ENCODE data around the gene HAUS2. TPM values are rescaled to one million over a fixed set of nuclear protein-coding genes. Genes with fewer than 3 reads are reported as not detected.

HAUS2 gene
- total RNA-seq, 1 experiment from 2014 or later: 42.4 TPM

DNA sequence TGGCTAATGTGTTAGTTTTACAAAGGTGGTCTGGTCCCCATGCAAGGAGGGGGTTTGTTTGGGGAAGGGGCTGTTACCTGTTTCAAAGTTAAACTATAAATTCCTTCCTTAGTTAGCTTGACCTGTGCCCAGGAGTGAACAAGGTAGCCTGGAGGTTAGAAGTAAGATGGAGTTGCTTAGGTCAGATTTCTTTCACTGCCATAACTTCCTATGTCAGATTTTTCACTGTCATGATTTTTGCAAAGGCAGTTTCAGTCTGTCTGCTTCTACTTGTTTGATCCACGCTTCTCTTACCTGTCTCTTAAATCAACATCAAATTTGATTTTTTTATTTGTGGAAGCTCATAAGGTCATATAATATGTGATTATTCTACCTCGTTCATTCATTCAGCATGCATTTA lies 55.3 kb downstream of the HAUS2 start:
- BruUV-seq (replicated peaks): no TSS peak
- H3K4me1 ChIP-seq (ENCODE audit: control insufficient read depth, insufficient read depth, low read length): no peaks in the 10 kb centered on the region
- H3K36me3 ChIP-seq (ENCODE audit: control insufficient read depth, insufficient read depth, low read length): no peaks in the 10 kb centered on the region
- CTCF ChIA-PET: no interaction called here
- DNase-seq (ENCODE audit: low read depth, low spot score): no peak
- H3K27me3 ChIP-seq (ENCODE audit: control insufficient read depth, insufficient read depth, low read length): no peaks in the 10 kb centered on the region
- intact Hi-C loops (cut with micrococcal nuclease; ENCODE audit: unreplicated experiment): no loop called here
- POLR2A ChIA-PET: no interaction called here
- in situ Hi-C loops (cut with HindIII; ENCODE audit: low pct_unique_long_range_greater_than_20kb, low sequenced_read_pairs): no loop called here
- TF ChIP-seq POLR2AphosphoS5 (IDR thresholded peaks at IDR 0.05; ENCODE audit: low read depth, low read length): no peak
- TF ChIP-seq TCF7L2 (IDR thresholded peaks at IDR 0.05; ENCODE audit: low read depth, low read length): no peak
- TF ChIP-seq, protein P1, sequence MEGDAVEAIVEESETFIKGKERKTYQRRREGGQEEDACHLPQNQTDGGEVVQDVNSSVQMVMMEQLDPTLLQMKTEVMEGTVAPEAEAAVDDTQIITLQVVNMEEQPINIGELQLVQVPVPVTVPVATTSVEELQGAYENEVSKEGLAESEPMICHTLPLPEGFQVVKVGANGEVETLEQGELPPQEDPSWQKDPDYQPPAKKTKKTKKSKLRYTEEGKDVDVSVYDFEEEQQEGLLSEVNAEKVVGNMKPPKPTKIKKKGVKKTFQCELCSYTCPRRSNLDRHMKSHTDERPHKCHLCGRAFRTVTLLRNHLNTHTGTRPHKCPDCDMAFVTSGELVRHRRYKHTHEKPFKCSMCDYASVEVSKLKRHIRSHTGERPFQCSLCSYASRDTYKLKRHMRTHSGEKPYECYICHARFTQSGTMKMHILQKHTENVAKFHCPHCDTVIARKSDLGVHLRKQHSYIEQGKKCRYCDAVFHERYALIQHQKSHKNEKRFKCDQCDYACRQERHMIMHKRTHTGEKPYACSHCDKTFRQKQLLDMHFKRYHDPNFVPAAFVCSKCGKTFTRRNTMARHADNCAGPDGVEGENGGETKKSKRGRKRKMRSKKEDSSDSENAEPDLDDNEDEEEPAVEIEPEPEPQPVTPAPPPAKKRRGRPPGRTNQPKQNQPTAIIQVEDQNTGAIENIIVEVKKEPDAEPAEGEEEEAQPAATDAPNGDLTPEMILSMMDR (IDR thresholded peaks at IDR 0.05): no peak
- no peak for TF ChIP-seq SIN3A (IDR thresholded peaks at IDR 0.05; ENCODE audit: borderline replicate concordance, insufficient read depth, low read depth, low read length)
- no peak for TF ChIP-seq REST (IDR thresholded peaks at IDR 0.05; ENCODE audit: insufficient read depth in 1 of 2, low read depth in 2 of 2, low read length in 1 of 2)
- no peaks in the 10 kb centered on the region for H3K9me3 ChIP-seq (ENCODE audit: control insufficient read depth, insufficient read depth, low read depth, low read length)
- no peak overlapping the region for H3K27ac ChIP-seq (ENCODE audit: low read length)
- ATAC-seq: no peak
- no peak overlapping the region for H3K4me3 ChIP-seq (ENCODE audit: low read depth in 2 of 2, low read length in 2 of 2)

- ChIA-PET POLR2A (interaction anchor here (0.5 kb wide), 1 partner anchor 355 kb away, joined by 4 read pairs; no protein-coding TSS in a partner anchor), CTCF (no interaction called here)
- BruUV-seq (replicated peaks): no TSS peak
- Histone ChIP-seq H3K4me1 (ENCODE audit: control insufficient read depth, insufficient read depth, low read length) (no peaks in the 10 kb centered on the region), H3K27ac (ENCODE audit: low read length) (no peak overlapping the region), H3K4me3 (ENCODE audit: low read depth in 2 of 2, low read length in 2 of 2) (no peak overlapping the region), H3K36me3 (ENCODE audit: control insufficient read depth, insufficient read depth, low read length) (no peaks in the 10 kb centered on the region), H3K27me3 (ENCODE audit: control insufficient read depth, insufficient read depth, low read length) (no peaks in the 10 kb centered on the region), H3K9me3 (ENCODE audit: control insufficient read depth, insufficient read depth, low read depth, low read length) (no peaks in the 10 kb centered on the region)
- DNase-seq (ENCODE audit: low read depth, low spot score) (no peak), ATAC-seq (no peak)
- intact Hi-C loops (cut with micrococcal nuclease; ENCODE audit: unreplicated experiment) (no loop called here), in situ Hi-C loops (cut with HindIII; ENCODE audit: low pct_unique_long_range_greater_than_20kb, low sequenced_read_pairs) (no loop called here)
- TF ChIP-seq, protein P1 (IDR thresholded peaks at IDR 0.05): no peak
- TF ChIP-seq TCF7L2 (IDR thresholded peaks at IDR 0.05; ENCODE audit: low read depth, low read length): no peak
- TF ChIP-seq REST (IDR thresholded peaks at IDR 0.05; ENCODE audit: insufficient read depth in 1 of 2, low read depth in 2 of 2, low read length in 1 of 2): no peak
- TF ChIP-seq POLR2AphosphoS5 (IDR thresholded peaks at IDR 0.05; ENCODE audit: low read depth, low read length): no peak
- no peak for TF ChIP-seq SIN3A (IDR thresholded peaks at IDR 0.05; ENCODE audit: borderline replicate concordance, insufficient read depth, low read depth, low read length)
Observed at GRCh38 chr15:42604894-42605744, 56.5 kb downstream of the HAUS2 start.

Data from Panc1 (cell line).